Measurements from ENCODE around the gene GINS3. TPM values are rescaled to one million over a fixed set of nuclear protein-coding genes. Genes with fewer than 3 reads are reported as not detected.

The GINS3 gene
- total RNA-seq, 6 donors from 2014 or later: 1.0 to 4.0 (median 2.9) TPM

GRCh38 chr16:58443783-58444182 is 51.5 kb downstream of the GINS3 start:
- ATAC-seq (ENCODE audit: low FRiP score in 2 of 2): no peak
- H3K9me3 ChIP-seq: no peaks in the 10 kb centered on the region

DNA sequence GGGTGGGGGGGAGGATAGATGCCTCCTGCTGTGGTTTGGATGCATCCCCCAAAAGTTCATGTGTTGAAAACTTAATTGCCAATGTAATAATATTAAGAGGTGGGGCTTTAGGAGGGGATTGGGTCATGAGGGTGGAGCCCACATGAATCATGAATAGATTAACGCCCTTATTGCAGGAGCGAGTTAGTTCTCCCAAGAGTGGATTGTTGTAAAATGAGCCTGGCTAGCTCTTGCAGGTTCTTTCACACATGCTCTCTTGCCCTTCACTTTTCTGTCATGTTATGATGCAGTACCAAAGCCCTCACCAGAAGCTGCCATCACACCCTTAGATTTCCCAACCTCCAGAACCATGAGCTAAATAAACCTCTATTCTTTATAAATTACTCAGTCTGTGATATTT is 52.0 kb downstream of the GINS3 start:
- WGBS, 2 donors: 85 to 90% methylated on average over 2 of the region's 2 CpGs
- TF ChIP-seq EP300 (IDR thresholded peaks at IDR 0.05): no peak
- no peak for TF ChIP-seq POLR2A (IDR thresholded peaks at IDR 0.05)
- TF ChIP-seq, protein P1, sequence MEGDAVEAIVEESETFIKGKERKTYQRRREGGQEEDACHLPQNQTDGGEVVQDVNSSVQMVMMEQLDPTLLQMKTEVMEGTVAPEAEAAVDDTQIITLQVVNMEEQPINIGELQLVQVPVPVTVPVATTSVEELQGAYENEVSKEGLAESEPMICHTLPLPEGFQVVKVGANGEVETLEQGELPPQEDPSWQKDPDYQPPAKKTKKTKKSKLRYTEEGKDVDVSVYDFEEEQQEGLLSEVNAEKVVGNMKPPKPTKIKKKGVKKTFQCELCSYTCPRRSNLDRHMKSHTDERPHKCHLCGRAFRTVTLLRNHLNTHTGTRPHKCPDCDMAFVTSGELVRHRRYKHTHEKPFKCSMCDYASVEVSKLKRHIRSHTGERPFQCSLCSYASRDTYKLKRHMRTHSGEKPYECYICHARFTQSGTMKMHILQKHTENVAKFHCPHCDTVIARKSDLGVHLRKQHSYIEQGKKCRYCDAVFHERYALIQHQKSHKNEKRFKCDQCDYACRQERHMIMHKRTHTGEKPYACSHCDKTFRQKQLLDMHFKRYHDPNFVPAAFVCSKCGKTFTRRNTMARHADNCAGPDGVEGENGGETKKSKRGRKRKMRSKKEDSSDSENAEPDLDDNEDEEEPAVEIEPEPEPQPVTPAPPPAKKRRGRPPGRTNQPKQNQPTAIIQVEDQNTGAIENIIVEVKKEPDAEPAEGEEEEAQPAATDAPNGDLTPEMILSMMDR (IDR thresholded peaks at IDR 0.05): no peak
- TF ChIP-seq POLR2AphosphoS5 (IDR thresholded peaks at IDR 0.05): no peak

More at GRCh38 chr16:58443783-58444182, 51.5 kb downstream of the GINS3 start:
- H3K36me3 ChIP-seq: no peaks in the 10 kb centered on the region
- no peaks in the 10 kb centered on the region for H3K4me1 ChIP-seq
- H3K27ac ChIP-seq: no peak overlapping the region
- WGBS, 2 donors: 75 to 76% methylated on average over 4 of the region's 4 CpGs
- H3K4me3 ChIP-seq: no peak overlapping the region
- TF ChIP-seq, protein P1 (IDR thresholded peaks at IDR 0.05): no peak
- TF ChIP-seq POLR2A (IDR thresholded peaks at IDR 0.05): no peak
- TF ChIP-seq EP300 (IDR thresholded peaks at IDR 0.05): no peak
- no peak for DNase-seq
- no peaks in the 10 kb centered on the region for H3K27me3 ChIP-seq

GRCh38 chr16:58448890-58449289 is 56.6 kb downstream of the GINS3 start:
- no peak overlapping the region for H3K27ac ChIP-seq
- peaks cover 0 to 6% (median 2%) of the 10 kb centered on the region in 4 donors for H3K4me1 ChIP-seq
- H3K27me3 ChIP-seq: no peaks in the 10 kb centered on the region
- ATAC-seq (ENCODE audit: low FRiP score in 2 of 2): no peak
- no peaks in the 10 kb centered on the region for H3K36me3 ChIP-seq
- TF ChIP-seq POLR2AphosphoS5 (IDR thresholded peaks at IDR 0.05) (no peak), EP300 (IDR thresholded peaks at IDR 0.05) (no peak), POLR2A (IDR thresholded peaks at IDR 0.05) (no peak)
- TF ChIP-seq, protein P1 (IDR thresholded peaks at IDR 0.05): no peak
- H3K4me3 ChIP-seq: no peak overlapping the region
- WGBS, 2 donors: 35 to 56% methylated on average over 2 of the region's 2 CpGs
- H3K9me3 ChIP-seq: no peaks in the 10 kb centered on the region
- no peak for DNase-seq

More for the DNA sequence above, 52.0 kb downstream of the GINS3 start:
- Histone ChIP-seq H3K27ac (no peak overlapping the region), H3K4me1 (no peaks in the 10 kb centered on the region), H3K4me3 (no peak overlapping the region), H3K36me3 (no peaks in the 10 kb centered on the region), H3K9me3 (no peaks in the 10 kb centered on the region), H3K27me3 (no peaks in the 10 kb centered on the region)
- DNase-seq (no peak), ATAC-seq (ENCODE audit: low FRiP score in 2 of 2) (peak in 1 of 2 donors; percentile 57)

DNA sequence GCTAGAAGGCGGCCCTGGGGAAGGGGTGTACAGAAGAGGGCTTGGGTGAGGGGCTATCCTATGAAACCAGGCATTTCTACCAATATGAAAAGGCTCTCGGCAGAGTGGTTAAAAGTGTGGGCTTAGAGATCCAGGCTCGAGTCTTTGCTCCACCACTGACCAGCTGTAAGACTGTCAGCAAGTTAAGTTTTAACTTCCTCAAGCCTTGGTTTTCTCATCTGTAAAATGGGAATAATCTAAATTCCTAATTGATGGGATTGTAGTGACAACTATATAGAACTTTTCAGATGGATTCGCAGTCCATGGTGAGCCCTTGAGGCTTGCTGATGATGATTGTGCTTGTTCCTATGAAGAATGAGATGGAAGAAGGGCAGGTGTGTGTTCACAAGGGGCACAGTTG is 57.0 kb downstream of the GINS3 start:
- H3K9me3 ChIP-seq: no peaks in the 10 kb centered on the region
- no peak for ATAC-seq (ENCODE audit: low FRiP score in 2 of 2)
- TF ChIP-seq EP300 (IDR thresholded peaks at IDR 0.05) (no peak), POLR2A (IDR thresholded peaks at IDR 0.05) (no peak), POLR2AphosphoS5 (IDR thresholded peaks at IDR 0.05) (no peak)
- TF ChIP-seq, protein P1 (IDR thresholded peaks at IDR 0.05): no peak
- H3K36me3 ChIP-seq: no peaks in the 10 kb centered on the region
- 86% methylated on average over 4 of the region's 4 CpGs for WGBS, 2 donors
- no peak overlapping the region for H3K27ac ChIP-seq
- no peaks in the 10 kb centered on the region for H3K27me3 ChIP-seq
- H3K4me1 ChIP-seq: peaks cover 0 to 6% (median 2%) of the 10 kb centered on the region in 4 donors
- DNase-seq: no peak
- H3K4me3 ChIP-seq: no peak overlapping the region

- H3K27ac ChIP-seq: no peak overlapping the region
- DNase-seq (no peak), ATAC-seq (ENCODE audit: low FRiP score in 2 of 2) (no peak)
- H3K9me3 ChIP-seq: no peaks in the 10 kb centered on the region
- WGBS, 2 donors: 61 to 70% methylated on average over 5 of the region's 5 CpGs
- TF ChIP-seq POLR2A (IDR thresholded peaks at IDR 0.05): no peak
- no peak for TF ChIP-seq POLR2AphosphoS5 (IDR thresholded peaks at IDR 0.05)
- TF ChIP-seq, protein P1 (IDR thresholded peaks at IDR 0.05): no peak
- TF ChIP-seq EP300 (IDR thresholded peaks at IDR 0.05): no peak
- no peaks in the 10 kb centered on the region for H3K27me3 ChIP-seq
- H3K4me3 ChIP-seq: no peak overlapping the region
- H3K4me1 ChIP-seq: peaks cover 0 to 6% (median 2%) of the 10 kb centered on the region in 4 donors
- H3K36me3 ChIP-seq: no peaks in the 10 kb centered on the region
Observed at GRCh38 chr16:58449768-58450167, 57.5 kb downstream of the GINS3 start.

Data from upper lobe of left lung (tissue), 6 donors.